A673 (cell line): ENCODE data around the gene FGF14. TPM values are rescaled to one million over a fixed set of nuclear protein-coding genes. Genes with fewer than 3 reads are reported as not detected.
A peak's percentile ranks its signal among the peaks of the same experiment; 100 is the strongest.

Experiments used
- BruUV-seq: library from RNA; stranded (reverse); fragments of 400-500 nt; replicated peaks from 2 replicates; lab custom pipeline; 2021; lab: Mats Ljungman, UMichigan
- CTCF ChIA-PET: fragments of 300-600 bp; sonication (Branson Sonifier 250); formaldehyde crosslinking; loops from one replicate; lab custom pipeline; 2022; ENCODE audit warnings: antibody characterized with exemption; lab: Charles Lee
- POLR2A ChIA-PET: fragments of 300-600 bp; sonication (Branson Sonifier 250); formaldehyde crosslinking; loops from one replicate; lab custom pipeline; 2022; ENCODE audit warnings: antibody characterized with exemption; ENCODE audit not compliant: low non-redundant PET; lab: Charles Lee
- DNase-seq: peaks from one replicate; pipeline ENCODE4 v3.0.0-alpha.2; 2015; ENCODE audit warnings: low spot score
- H3K27ac ChIP-seq: fragments of 200-600 bp; sonication (generic); 2 replicates; pipeline ENCODE4 v1.5.1; 2016; ENCODE audit warnings: mixed run types, low read depth, mild to moderate bottlenecking, mixed read lengths, antibody characterized with exemption, low read length; ENCODE audit not compliant: poor library complexity, severe bottlenecking
- H3K27me3 ChIP-seq: fragments of 200-600 bp; sonication (generic); replicated peaks from 2 replicates; pipeline ENCODE4 v1.6.1; 2017; ENCODE audit warnings: mixed run types, low read depth, mild to moderate bottlenecking, mixed read lengths, antibody characterized with exemption, low read length; ENCODE audit not compliant: insufficient read depth, poor library complexity
- H3K36me3 ChIP-seq: fragments of 200-600 bp; sonication (generic); 2 replicates; pipeline ENCODE4 v1.6.1; 2016; ENCODE audit warnings: mixed run types, mild to moderate bottlenecking, mixed read lengths, antibody characterized with exemption, low read length; ENCODE audit not compliant: insufficient read depth, poor library complexity, severe bottlenecking
- H3K4me1 ChIP-seq: fragments of 200-600 bp; sonication (generic); 2 replicates; pipeline ENCODE4 v1.6.1; 2017; ENCODE audit warnings: mixed run types, mild to moderate bottlenecking, mixed read lengths, antibody characterized with exemption, low read length; ENCODE audit not compliant: insufficient read depth, poor library complexity, severe bottlenecking
- H3K4me3 ChIP-seq: fragments of 200-600 bp; sonication (generic); 2 replicates; pipeline ENCODE4 v1.5.1; 2016; ENCODE audit warnings: low read depth, mixed run types, mild to moderate bottlenecking, mixed read lengths, low read length; ENCODE audit not compliant: poor library complexity, severe bottlenecking
- H3K9me3 ChIP-seq: fragments of 200-600 bp; sonication (generic); 2 replicates; pipeline ENCODE4 v1.6.1; 2016; ENCODE audit warnings: mixed run types, low read depth, mild to moderate bottlenecking, mixed read lengths, antibody characterized with exemption, low read length; ENCODE audit not compliant: poor library complexity, severe bottlenecking
- CTCF ChIP-seq: fragments of 300-800, 200-600 bp; sonication (generic); conservative IDR thresholded peaks from 2 replicates; pipeline ENCODE4 v1.5.1; 2017; ENCODE audit warnings: low read depth, mild to moderate bottlenecking, antibody characterized with exemption, low read length, moderate library complexity, mixed read lengths
- EZH2 ChIP-seq: fragments of 200-600 bp; sonication (generic); IDR thresholded peaks from 2 replicates; pipeline ENCODE4 v1.6.1; 2017; ENCODE audit warnings: borderline replicate concordance, low read depth, mild to moderate bottlenecking, mixed read lengths, antibody characterized with exemption, low read length; ENCODE audit not compliant: poor library complexity, severe bottlenecking
- intact Hi-C: fragments of 100-400 bp; cut with micrococcal nuclease; formaldehyde crosslinking; loops from one replicate; pipeline ENCODE4 v1.10.0; 2022; ENCODE audit not compliant: unreplicated experiment
- total RNA-seq: library from RNA; stranded (reverse); gene quantifications from 2 replicates; pipeline ENCODE4 v1.2.3, GENCODE V29; 2021

The FGF14 gene
- total RNA-seq, 1 experiment from 2014 or later = 19.7 TPM

GRCh38 chr13:101944521-101944920, 457.3 kb downstream of the FGF14 start:
- intact Hi-C loops = loop anchor here (10.0 kb wide), 3 partner anchors 140 to 780 kb away; no protein-coding TSS in a partner anchor
- no TSS peak for BruUV-seq
- ChIA-PET CTCF (no interaction called here), POLR2A (no interaction called here)
- Histone ChIP-seq H3K36me3 (no peaks in the 10 kb centered on the region), H3K4me1 (peaks cover 13% of the 10 kb centered on the region), H3K27ac (no peak overlapping the region), H3K27me3 (no peaks in the 10 kb centered on the region), H3K9me3 (no peaks in the 10 kb centered on the region), H3K4me3 (no peak overlapping the region)
- no peak for TF ChIP-seq CTCF
- no peak for TF ChIP-seq EZH2
- no peak for DNase-seq

- H3K27ac ChIP-seq = no peak overlapping the region
- no TSS peak for BruUV-seq
- peaks cover 13% of the 10 kb centered on the region for H3K4me1 ChIP-seq
- ChIA-PET CTCF (interaction anchor here (0.6 to 1.7 kb wide), 9 partner anchors 18 to 797 kb away, joined by 3 to 17 read pairs (median 5); no protein-coding TSS in a partner anchor), POLR2A (no interaction called here)
- TF ChIP-seq CTCF (no peak), EZH2 (no peak)
- H3K4me3 ChIP-seq = no peak overlapping the region
- H3K9me3 ChIP-seq = no peaks in the 10 kb centered on the region
- intact Hi-C loops = loop anchor here (1.0 to 10.0 kb wide), 7 partner anchors 142 to 782 kb away; no protein-coding TSS in a partner anchor
- H3K36me3 ChIP-seq = no peaks in the 10 kb centered on the region
- no peaks in the 10 kb centered on the region for H3K27me3 ChIP-seq
- DNase-seq = peak; percentile 60
Observed at GRCh38 chr13:101942535-101943157, 459.2 kb downstream of the FGF14 start.

- peak; percentile 80 for DNase-seq
- Histone ChIP-seq H3K4me1 (peaks cover 13% of the 10 kb centered on the region), H3K27me3 (no peaks in the 10 kb centered on the region), H3K27ac (no peak overlapping the region), H3K4me3 (no peak overlapping the region), H3K9me3 (no peaks in the 10 kb centered on the region), H3K36me3 (no peaks in the 10 kb centered on the region)
- intact Hi-C loops = loop anchor here (1.0 to 10.0 kb wide), 7 partner anchors 143 to 783 kb away; no protein-coding TSS in a partner anchor
- TF ChIP-seq CTCF (peak; percentile 88), EZH2 (no peak)
- BruUV-seq = no TSS peak
- CTCF ChIA-PET = interaction anchor here (0.9 to 1.7 kb wide), 8 partner anchors 147 to 797 kb away, joined by 3 to 17 read pairs (median 6); no protein-coding TSS in a partner anchor
- POLR2A ChIA-PET = no interaction called here
Observed at GRCh38 chr13:101942038-101942437, 459.8 kb downstream of the FGF14 start.
